Retinal pigment epithelial cell (primary cell): Measurements from ENCODE around the gene LARP7.

Experiments used
- DNase-seq: peaks from one replicate; pipeline ENCODE4 v3.0.0-alpha.2; 2010; ENCODE audit warnings: low read depth
- H3K4me3 ChIP-seq: 2 replicates; pipeline ENCODE4 v1.5.1; 2011; ENCODE audit warnings: mild to moderate bottlenecking, low read length, control low read depth, moderate library complexity
- TF ChIP-seq, protein P1 (sequence below): conservative IDR thresholded peaks from 2 replicates; pipeline ENCODE4 v1.5.1; 2011; ENCODE audit warnings: low read depth, low read length, control low read depth, inconsistent platforms

The LARP7 gene

GRCh38 chr4:112674376-112674775 lies 37.4 kb downstream of the LARP7 start:
- TF ChIP-seq, protein P1, sequence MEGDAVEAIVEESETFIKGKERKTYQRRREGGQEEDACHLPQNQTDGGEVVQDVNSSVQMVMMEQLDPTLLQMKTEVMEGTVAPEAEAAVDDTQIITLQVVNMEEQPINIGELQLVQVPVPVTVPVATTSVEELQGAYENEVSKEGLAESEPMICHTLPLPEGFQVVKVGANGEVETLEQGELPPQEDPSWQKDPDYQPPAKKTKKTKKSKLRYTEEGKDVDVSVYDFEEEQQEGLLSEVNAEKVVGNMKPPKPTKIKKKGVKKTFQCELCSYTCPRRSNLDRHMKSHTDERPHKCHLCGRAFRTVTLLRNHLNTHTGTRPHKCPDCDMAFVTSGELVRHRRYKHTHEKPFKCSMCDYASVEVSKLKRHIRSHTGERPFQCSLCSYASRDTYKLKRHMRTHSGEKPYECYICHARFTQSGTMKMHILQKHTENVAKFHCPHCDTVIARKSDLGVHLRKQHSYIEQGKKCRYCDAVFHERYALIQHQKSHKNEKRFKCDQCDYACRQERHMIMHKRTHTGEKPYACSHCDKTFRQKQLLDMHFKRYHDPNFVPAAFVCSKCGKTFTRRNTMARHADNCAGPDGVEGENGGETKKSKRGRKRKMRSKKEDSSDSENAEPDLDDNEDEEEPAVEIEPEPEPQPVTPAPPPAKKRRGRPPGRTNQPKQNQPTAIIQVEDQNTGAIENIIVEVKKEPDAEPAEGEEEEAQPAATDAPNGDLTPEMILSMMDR: no peak
- H3K4me3 ChIP-seq: no peak overlapping the region
- DNase-seq: no peak

- no peak for DNase-seq
- TF ChIP-seq, protein P1: no peak
- H3K4me3 ChIP-seq: no peak overlapping the region
These were observed 40.7 kb downstream of the LARP7 start for GRCh38 chr4:112677519-112678091.

DNA sequence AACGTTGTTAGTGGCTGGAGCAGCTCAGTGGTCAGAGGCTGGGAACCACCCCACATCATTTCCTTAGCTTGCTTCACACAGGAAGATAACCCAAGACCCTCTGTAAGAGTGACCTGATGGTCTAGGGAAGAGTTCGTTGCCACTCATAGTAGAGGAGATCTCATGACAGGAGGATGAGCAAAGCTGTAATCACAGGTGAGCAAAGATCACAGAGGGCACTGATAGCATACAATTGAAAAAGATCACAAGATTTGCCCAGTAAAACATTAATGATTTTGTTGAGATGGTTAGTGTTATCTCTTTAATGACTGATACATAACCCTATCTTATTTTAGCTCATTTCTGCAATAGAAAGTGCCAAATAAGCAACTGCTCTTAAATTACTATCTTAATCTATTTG lies 44.1 kb downstream of the LARP7 start:
- no peak overlapping the region for H3K4me3 ChIP-seq
- TF ChIP-seq, protein P1: no peak
- no peak for DNase-seq

- no peak for DNase-seq
- TF ChIP-seq, protein P1: no peak
- no peak overlapping the region for H3K4me3 ChIP-seq
These were observed 56.6 kb downstream of the LARP7 start for GRCh38 chr4:112693507-112693906.

- TF ChIP-seq, protein P1: no peak
- no peak for DNase-seq
- H3K4me3 ChIP-seq: no peak overlapping the region
These were observed 63.7 kb downstream of the LARP7 start for GRCh38 chr4:112700679-112701078.

DNA sequence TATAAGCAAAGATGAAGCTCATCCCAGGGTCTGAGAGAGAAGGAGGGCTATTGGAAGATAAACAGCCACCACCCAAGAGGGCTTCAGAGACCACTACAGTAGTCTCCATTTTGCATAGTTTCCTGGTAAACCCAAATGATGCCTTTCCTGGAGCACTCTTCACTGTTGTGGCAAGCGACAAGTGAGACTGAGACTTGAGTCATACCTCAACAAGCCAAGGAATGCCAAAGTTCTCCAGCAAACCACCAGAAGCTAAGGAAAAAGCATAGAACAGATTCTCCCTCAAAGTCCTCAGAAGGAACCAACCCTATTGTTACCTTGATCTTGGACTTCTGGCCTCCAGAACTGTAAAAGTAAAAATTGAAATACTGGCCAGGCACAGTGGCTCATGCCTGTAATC lies 65.9 kb downstream of the LARP7 start:
- DNase-seq: no peak
- TF ChIP-seq, protein P1: no peak
- H3K4me3 ChIP-seq: no peak overlapping the region

DNA sequence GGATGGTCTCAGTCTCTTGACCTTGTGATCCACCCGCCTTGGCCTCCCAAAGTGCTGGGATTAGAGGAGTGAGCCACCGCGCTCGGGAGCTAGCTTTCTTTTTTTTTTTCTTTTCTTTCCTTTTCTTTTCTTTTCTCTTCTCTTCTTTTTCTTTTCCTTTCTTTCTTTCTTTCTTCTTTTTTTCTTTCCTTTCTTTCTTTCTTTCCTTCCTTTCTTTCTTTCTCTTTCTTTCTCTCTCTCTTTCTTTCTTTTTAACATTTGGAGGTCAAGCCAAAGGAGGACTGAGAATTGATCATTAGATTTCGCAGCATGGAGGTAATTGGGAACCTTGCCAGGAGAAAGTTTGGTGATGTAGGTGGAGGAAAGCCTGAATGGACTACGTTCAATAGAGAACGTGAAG lies 67.4 kb downstream of the LARP7 start:
- TF ChIP-seq, protein P1: no peak
- no peak for DNase-seq
- H3K4me3 ChIP-seq: no peak overlapping the region
